ENCODE results near the gene LACTBL1.

DNA sequence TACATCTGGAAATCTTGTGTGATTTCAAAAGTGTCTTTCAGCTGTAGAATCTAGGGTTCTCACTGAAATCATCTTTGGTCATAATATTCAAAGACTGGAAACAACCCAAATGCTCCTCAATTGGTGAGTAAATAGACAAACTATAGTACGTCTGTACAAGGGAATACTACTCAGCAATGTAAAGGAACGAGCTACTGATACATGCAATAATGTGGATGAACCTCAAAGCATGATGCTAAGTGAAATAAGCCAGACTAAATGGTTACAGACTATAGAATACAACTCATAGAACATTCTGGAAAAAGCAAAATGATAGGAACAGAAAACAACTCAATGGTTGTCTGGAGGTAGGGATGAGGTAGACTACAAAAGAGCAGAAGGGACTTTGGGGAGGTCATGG, 2.6 kb downstream of the LACTBL1 start:
- TF ChIP-seq, protein P1, sequence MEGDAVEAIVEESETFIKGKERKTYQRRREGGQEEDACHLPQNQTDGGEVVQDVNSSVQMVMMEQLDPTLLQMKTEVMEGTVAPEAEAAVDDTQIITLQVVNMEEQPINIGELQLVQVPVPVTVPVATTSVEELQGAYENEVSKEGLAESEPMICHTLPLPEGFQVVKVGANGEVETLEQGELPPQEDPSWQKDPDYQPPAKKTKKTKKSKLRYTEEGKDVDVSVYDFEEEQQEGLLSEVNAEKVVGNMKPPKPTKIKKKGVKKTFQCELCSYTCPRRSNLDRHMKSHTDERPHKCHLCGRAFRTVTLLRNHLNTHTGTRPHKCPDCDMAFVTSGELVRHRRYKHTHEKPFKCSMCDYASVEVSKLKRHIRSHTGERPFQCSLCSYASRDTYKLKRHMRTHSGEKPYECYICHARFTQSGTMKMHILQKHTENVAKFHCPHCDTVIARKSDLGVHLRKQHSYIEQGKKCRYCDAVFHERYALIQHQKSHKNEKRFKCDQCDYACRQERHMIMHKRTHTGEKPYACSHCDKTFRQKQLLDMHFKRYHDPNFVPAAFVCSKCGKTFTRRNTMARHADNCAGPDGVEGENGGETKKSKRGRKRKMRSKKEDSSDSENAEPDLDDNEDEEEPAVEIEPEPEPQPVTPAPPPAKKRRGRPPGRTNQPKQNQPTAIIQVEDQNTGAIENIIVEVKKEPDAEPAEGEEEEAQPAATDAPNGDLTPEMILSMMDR (IDR thresholded peaks at IDR 0.05), result no peak
- TF ChIP-seq ZFX (IDR thresholded peaks at IDR 0.05; ENCODE audit: borderline replicate concordance), result no peak

Data from 22Rv1 (cell line).